Activated CD4-positive, alpha-beta T cell treated with anti-CD3 and anti-CD28 coated beads, Interleukin-2, Interleukin-4, amounts not matched to agents 100 ng/mL and 50 ng/mL, durations not matched to agents 16 hours and 8 hours (primary cell): ENCODE measurements around the gene TEX38.
"Not testable (repeated sequence)": the region's sequence is repeated elsewhere in the genome, so short reads cannot be mapped to it uniquely, and the experiment has no call there.

Source experiments
- DNase-seq: peaks from one replicate; pipeline ENCODE4 v3.0.0-alpha.2; 2020; ENCODE audit warnings: low spot score

TEX38 gene

DNA sequence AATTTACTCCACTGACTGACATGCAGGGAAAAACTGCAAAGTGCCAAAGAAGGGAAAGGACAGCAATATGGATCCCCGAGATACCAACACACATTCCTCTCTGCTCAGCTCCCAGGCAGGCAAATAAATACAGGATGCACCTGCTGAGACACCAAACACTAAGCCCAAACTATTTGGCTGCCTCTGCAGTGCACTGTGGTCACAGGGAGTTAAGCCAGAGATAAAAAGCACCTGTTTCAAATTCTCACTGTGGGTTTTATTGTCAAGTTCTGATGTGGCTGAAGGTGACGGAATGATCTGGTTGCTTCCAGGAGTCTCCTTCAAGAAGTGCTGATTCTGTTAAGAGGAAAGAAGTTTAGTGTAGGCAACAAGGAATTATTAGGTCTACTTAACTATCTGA lies 17.7 kb downstream of the TEX38 start:
- no peak for DNase-seq

DNA sequence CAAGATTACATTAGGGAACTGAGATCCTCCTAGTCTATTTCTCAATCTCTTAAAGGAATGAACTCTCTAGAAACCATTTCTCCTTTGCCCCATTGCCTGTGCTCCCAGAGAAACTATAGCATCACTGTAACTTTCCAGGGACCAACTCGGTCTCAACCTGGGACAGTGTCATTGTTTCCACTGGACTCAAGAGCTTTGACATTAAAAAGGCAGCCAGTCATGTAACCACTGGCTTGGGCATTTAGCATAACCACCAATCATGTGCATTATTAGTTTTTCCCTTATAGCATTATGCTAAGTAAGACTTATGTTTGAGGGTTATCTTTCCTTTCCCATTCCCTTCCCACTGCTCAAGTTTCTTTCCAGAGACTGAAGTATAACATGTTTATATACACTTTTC lies 18.2 kb downstream of the TEX38 start:
- DNase-seq = no peak

DNA sequence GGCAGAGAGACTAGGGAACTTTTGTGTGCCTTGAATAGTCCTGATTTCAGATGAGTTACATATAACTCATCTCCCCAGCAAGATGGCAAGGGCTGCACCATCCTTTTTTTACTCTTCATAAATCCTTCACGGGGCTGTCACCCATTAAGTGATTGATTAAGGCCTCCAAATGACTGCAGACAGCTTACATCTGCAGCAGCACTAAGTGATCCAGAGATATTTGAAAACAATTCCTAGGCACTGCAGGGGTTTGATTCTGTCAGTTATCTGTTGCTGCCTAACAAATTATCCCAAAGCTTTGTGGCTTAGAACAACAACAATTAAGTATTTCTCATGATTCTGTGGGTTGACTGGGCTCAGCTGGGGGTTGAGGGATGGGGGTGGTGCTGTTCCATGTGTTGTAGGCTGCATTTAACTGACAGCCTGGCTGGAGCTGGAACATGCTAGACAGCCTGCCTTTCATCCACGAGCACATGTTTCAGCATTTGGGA lies 19.3 kb downstream of the TEX38 start:
- DNase-seq = no peak

DNA sequence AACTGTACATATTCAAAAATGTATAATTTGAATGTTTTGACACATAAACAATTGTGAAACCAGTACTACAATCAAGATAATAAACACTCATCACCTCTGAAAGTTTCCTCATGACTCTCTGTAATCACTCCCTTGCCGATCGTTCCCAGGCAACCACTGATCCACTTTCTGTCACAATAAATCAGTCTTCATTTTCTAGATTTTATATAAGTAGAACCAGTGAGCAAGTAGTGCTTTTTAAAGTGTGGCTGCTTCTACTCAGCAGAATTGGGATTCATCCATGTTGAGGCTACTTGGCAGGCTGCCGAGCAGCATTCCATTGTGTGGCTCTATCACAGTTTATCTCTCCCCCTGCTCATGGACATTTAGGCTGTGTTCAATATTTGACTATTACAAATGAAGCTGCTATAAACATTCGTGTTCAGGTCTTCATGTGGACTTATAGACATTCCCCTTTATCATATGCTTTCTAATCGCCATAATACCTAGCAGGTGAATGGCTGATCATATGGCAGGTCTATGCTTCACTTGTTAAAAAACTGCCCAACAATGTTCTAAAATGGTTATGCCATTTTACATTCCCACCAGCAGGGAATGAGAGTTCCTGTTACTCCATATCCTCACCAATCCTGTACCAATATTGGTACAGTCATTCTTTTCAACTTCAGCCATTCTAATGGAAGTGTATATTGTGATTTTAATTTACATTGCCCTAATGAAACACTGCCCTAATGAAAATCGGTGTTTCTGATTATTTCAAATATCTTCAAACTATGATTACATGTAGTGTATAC lies 20.5 kb downstream of the TEX38 start:
- no peak for DNase-seq

DNA sequence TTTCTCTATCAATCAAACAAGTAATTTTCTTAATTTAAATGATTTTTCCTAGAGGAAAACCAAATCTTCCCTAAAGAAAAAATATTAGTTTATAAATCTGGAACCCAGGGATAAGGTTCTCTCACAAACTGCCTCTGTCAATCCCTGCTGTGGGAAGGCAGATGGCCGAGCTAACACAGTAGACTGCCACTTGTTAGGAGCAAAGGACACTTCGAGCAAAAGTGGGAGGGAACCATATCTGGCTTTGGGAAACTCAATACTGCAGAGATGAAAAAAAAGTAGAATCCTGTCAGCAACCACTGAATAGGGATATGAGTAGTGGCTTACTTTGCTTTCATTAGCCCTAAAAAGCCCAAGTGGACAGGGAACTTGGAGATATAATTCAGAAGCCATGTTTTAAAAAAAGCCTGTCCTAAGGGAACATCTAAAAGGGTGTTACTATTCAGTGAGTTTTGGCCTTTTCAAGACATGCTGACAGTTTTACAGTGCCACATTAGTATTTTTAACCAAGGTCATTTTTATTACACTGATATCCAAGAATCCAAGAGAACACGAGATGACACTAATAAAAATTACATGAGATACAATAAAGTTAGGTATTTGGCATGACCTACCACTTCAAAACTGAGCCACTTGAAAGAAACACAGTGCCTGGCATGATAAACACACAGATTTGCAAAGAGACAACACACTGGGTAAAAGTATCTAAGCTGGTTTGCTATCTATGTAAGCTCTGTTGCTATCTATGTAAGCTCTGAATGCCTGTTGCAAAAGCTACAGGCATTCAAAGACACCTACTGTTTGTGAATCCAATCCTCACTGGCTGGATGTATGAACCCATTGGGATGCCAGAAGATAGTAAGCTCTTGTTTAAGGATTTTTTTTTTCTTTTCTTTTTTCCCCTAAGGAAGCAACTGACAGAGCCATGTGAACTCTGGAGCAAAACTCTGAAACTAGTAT lies 21.4 kb downstream of the TEX38 start:
- no peak for DNase-seq

DNA sequence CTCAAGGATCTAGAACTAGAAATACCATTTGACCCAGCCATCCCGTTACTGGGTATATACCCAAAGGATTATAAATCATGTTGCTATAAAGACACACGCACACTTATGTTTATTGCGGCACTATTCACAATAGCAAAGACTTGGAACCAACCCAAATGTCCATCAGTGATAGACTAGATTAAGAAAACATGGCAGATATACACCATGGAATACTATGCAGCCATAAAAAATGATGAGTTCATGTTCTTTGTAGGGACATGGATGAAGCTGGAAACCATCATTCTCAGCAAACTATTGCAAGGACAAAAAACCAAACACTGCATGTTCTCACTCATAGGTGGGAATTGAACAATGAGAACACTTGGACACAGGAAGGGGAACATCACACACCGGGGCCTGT lies 23.0 kb downstream of the TEX38 start:
- DNase-seq = not testable (repeated sequence)

DNA sequence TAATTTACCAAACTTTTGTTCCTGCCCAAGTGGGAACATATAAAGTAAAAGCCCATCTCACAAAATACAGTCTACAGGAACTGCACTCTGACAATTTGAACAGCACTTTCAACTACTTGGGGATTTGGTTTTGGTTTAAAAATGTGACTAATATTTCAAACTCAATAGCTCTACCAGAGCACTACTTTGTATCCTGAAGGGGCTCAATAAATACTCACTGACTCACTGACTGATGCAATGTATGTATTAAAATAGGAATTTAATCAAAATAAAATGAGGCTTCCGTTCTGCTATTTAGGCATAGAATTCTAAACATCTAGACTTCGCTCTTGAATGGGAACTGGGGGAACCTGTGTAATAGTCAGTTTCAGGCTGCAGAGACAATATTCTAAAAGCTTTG lies 25.4 kb downstream of the TEX38 start:
- no peak for DNase-seq

DNA sequence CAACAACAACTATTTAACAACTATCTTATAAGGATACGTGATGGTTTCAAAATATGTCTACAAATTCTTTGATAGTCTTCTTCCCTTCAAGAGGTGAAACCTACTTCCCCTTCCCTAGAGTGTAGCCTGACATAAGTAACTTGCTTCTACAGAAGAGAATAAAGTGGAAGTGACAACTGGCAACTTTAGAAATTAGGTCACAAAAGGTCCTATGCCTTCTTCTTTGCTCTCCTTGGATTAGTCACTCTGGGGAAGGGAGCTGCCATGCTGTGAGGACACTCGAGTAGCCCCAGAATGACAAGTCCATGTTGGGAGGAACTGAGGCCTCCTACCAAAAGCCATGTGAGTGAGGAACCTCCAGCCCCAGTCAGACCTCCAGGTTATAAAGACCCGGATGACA lies 28.0 kb downstream of the TEX38 start:
- no peak for DNase-seq

DNA sequence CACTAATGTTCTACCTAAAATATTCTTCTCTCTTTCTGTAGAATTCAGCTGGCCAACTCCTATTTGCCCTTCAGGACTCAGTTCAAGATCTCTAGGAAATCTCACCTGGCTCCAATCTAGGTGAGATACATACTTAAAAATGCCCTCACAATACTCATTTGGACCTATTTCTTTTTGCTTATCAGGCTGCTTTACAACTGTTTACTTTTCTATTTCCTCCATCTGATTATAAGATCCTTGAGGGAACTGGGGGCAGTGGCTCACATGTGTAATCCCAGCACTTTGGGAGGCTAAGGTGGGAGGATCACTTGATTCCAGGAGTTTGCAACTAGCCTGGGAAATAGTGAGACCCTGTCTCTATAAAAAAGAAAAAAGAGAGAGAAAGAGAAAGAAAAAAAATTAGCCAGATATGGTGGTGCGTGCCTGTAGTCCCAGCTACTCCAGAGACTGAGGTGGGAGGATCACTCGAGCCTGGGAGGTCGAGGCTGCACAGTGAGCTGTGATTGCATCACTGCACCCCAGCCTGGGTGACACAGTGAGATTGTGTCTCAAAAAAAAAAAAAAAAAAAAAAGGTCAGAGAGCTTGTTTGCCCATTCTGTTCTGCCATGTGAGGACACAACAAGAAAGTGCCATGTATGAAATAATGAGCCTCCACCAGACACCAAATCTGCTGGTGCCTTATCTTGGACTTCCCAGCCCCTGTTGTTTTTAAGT lies 32.4 kb downstream of the TEX38 start:
- DNase-seq = no peak

DNA sequence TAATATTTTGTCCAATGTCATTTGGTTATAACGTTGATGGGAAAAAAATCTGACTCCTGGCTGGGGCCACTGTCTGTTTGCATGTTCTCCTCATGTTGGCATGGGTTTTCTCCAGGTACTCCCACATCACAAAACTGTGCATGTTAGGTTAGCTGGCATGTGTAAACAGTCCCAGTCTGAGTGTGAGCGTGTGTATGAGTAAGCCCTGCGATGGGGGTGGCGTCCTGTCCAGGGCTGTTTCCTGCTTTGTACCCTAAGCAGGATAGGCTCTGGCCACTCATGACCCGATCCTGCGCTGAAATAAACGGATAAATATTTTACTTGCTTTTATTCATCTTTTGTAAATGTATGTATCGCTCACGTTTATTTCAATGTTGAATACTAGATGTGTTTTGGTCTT lies 33.8 kb downstream of the TEX38 start:
- DNase-seq = no peak

DNA sequence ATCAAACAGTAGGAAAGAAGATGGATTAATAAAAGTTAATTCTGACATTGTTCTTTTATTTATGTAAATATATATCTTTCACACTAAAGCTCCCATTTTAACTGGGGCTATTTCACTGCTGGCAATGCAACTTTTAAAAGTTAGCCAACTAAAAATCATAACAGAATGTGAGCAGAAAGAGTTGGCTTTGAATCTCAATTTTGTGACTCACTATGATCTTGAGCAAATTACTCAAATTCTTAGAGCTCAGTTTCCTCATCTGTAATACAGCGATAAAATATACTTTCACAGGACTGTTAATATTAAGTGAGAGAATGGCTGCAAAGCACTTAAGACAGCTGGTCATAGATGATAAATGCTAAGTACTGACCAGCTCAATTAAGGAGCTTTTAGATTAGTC lies 36.5 kb downstream of the TEX38 start:
- no peak for DNase-seq

DNA sequence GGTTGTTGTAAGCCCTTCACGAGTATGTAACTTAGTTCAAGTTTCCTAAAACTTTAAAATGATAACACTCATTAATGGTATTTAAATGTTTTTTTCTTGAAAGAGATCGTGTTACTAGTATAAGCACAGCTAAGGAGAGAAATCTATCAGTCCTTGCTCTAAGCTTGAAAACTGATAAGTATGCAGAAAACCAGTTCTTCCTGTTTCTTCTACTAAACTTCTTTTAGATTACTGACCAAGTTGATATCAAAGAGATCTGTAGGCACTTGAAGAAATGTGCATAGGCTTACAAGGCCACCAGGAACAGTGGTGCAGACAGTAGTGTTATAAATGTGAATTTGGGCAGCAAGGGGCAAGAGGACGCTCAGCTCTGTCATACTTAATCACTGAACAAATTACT lies 43.3 kb downstream of the TEX38 start:
- no peak for DNase-seq

DNA sequence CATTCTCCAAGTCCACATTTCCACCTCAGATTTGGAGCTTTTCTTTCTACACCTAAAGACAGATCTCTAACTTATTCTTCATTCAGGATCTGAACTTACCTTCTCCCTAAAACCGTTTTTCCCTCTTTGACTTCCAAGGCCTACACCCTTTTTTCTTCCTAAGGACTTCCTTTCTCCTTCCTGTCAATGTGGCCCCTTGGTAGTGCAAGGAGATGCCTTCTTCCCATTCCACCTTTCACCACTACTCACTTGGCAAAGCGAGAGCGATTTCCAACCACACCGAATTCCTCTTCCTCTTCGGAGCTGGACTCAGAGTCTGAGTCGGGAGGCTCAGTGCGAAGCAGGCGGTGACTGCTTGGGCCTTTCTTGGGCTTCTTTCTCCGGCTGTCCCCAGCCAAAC lies 46.0 kb downstream of the TEX38 start:
- no peak for DNase-seq

DNA sequence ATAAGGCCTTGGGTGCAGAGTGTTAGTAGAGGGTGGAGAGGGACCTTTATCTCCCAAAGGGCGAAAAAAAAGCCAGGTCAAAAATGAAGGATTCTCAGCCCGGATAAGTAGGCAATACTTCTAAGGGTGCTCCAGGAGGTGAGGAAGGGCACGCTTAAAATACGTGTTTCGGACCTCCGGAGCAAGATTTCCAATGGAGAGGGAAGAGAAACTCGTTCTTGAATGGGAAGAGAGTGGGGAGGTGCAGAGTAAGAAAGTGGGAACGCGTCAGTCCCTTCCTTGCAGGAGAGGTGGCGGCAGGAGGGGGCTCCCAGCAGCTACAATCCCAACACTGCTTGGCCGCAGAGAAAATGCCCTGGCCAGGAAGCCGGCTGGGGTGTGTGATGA lies 46.7 kb downstream of the TEX38 start:
- DNase-seq = no peak

DNA sequence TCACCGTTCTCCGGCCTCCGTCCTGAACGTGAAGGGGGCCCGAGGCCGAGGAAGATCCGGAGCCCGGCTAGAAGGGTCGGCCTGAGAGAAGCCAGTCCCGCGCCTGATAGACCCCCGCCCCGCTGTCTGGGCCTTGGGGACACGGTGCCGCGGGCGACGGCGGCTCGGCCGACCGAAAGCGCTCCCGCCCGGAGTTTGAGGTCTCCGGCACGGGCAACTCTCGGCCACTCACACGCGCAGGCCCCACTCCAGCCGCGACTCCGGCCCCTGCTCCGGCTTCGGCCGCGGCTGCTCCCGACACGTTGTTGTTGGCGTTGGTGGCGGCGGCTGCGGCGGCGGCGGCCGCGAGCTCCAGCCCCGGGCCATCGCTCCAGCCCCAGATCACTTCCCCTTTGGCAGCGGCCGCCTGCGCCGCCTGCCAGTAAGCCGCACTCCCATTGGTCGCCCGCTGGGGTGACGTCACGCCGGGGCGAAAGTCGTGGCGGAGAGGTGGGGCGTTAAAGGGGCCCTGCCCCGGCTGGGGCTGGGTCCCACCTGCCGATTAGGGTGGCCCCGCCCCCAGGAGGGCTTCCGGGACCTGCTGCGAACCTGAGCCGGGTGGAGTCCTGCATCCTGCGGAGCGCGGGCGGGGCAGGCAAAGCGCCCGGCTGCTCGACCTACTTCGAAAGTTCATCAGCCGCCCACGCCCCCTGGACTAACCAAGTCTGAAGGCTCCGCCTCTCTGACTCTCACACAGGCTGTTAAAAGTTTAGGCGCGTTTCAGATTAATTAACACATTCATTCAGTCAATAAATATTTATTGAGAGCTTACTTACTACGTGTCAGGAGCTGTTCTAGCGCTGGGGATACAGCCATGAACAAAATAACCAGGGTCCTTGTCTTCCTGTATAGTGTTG lies 47.3 kb downstream of the TEX38 start, which contains the start of gene EFCAB14:
EFCAB14 (minus strand) TSS at position 388 of the 896 bp plus-strand sequence. CDS start 1,027 bp downstream, outside the sequence.
- DNase-seq = peak; percentile 98

DNA sequence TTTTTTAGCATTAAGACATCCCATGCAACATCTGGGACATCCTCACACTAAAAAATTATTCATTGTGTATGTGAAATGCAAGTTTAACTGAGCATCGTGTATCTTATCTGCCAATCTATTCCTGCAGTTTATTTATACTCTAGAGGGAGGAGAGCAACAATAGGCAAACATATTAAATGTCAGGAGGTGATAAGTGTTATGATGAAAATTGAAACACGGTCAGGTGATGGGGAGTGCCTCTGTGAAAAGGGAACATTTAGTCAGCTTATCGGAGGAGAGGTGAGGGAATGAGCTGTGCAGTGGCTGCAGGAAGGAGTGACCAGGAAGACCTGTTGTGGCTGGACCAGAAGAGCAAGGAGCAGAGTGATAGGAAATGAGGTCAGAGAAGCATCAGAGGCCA lies 48.0 kb downstream of the TEX38 start:
- DNase-seq = no peak

DNA sequence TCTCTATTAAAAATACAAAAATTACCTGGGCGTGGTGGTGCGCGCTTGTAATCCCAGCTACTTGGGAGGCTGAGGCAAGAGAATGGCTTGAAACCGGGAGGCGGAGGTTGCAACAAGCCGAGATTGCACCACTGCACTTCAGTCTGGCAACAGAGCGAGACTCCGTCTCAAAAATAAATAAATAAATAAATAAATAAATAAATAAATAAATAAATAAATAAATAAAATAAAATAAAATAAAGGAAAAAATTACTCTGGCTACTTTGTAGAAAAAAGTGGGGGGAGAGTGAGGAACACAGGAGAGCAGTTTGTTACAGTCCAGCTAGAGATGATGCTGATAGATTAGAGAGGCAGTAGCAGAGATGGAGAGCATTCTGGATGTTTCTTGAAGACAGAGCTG lies 48.7 kb downstream of the TEX38 start:
- DNase-seq = not testable (repeated sequence)

DNA sequence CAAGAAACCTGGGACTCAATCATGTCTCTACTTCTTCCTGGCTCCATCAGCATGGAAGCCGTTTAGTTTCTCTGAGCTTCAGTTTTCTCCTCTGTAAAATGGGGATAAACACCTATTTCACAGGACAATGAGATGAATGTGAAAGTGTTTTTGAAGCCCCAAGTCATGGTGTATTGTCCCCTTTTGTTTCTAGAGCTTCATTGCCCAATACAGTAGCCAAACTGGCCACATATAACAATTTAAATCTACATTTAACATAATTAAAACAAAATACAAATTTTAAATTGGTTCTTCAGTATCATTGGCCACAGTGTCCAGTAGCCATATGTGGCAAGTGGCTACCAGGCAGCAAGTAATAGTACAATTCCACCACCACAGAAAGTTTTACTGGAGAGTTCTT lies 49.5 kb downstream of the TEX38 start:
- no peak for DNase-seq

DNA sequence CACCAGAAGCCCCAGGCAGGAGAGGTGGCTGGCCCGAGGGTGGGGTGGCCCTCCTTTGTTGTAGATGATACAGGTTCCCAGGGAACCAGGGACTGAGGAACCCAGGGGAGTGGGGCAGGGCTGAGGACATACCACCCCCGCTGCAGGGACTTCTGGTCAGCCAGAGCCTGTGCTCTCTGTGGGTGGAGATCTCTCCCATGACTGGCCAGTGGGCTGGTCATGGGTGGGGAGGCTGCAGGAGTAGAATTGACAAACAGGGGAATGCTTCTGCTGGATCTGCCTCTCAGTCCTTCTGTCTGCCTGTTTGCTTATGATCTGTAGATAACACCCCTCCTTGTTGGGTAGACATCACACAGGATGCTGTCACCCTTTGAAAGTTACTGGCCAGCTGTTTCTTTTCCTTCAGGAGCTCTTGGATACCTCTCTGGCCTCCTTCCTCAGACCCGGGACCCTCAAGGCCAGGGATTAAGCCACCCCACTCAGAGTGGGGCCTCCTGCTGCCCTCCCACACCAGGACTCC lies 50.1 kb downstream of the TEX38 start:
- DNase-seq = no peak
